Measurements from ENCODE around the gene TCP11L2.

DNA sequence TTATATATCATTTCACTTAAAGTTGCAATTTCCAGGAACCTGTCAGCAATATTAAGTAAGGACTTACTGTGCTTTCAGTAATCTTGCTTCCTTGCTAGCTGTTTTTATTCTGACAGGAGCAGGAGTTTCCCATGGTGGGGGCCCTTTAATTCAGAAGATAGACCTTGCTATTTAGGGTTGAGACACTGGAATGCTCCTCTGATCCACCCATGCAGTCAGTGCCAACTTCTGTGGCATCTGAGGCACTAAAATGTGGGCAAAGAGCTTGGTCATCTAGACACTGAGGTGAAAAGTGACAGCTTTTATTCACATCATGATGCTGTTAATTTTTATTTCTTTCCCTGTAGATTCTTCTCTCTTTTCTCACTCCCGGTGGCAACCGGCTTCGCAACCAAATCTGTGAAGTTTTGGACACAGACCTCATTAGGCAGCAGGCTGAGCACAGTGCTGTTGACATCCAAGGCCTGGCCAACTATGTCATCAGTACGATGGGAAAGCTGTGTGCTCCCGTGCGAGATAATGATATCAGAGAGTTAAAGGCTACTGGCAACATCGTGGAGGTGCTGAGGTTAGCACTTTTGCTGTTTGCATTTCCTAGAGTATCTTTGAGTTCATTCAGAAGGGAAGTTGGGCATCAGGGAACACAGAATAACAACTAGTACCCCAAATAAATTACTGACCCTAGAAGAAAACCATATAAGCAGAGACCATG lies 18.8 kb downstream of the TCP11L2 start:
- TF ChIP-seq, protein P1, sequence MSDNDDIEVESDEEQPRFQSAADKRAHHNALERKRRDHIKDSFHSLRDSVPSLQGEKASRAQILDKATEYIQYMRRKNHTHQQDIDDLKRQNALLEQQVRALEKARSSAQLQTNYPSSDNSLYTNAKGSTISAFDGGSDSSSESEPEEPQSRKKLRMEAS (IDR thresholded peaks at IDR 0.05): no peak
- TF ChIP-seq JUND (CRISPR knock-in tag; IDR thresholded peaks at IDR 0.05) (no peak), POLR2A (IDR thresholded peaks at IDR 0.05; ENCODE audit: insufficient read depth in 1 of 2, low read depth in 2 of 2, low read length in 2 of 2) (no peak)
